ENCODE results near the gene CCPG1.
"Not testable (repeated sequence)": the region's sequence is repeated elsewhere in the genome, so short reads cannot be mapped to it uniquely, and the experiment has no call there.

CCPG1 gene

DNA sequence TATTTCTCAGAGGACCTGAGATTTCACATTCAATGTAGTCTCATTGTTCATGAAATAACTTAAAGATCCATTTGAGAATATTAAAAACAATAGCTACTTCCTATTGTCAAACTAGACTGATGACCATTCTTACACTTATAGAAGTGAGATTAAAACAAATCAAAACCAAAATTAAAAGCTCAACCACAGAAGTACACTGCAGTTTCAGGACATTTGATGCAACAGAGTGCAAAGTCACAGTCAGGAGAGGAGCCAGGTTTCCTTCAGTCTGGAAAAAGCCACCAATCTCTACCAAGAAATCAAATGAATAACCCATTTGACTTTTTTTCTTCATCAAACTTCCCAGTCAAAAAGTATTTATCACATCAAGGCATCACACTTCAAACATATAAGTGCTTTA lies 5.5 kb downstream of the CCPG1 start:
- no peak for TF ChIP-seq ZFP3 (CRISPR knock-in tag; IDR thresholded peaks at IDR 0.05)
- TF ChIP-seq, protein P1, sequence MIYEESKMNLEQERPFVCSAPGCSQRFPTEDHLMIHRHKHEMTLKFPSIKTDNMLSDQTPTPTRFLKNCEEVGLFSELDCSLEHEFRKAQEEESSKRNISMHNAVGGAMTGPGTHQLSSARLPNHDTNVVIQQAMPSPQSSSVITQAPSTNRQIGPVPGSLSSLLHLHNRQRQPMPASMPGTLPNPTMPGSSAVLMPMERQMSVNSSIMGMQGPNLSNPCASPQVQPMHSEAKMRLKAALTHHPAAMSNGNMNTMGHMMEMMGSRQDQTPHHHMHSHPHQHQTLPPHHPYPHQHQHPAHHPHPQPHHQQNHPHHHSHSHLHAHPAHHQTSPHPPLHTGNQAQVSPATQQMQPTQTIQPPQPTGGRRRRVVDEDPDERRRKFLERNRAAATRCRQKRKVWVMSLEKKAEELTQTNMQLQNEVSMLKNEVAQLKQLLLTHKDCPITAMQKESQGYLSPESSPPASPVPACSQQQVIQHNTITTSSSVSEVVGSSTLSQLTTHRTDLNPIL (CRISPR knock-in tag; IDR thresholded peaks at IDR 0.05; ENCODE audit: low read depth) = no peak
- ATAC-seq = no peak

- ATAC-seq = no peak
- TF ChIP-seq, protein P2, sequence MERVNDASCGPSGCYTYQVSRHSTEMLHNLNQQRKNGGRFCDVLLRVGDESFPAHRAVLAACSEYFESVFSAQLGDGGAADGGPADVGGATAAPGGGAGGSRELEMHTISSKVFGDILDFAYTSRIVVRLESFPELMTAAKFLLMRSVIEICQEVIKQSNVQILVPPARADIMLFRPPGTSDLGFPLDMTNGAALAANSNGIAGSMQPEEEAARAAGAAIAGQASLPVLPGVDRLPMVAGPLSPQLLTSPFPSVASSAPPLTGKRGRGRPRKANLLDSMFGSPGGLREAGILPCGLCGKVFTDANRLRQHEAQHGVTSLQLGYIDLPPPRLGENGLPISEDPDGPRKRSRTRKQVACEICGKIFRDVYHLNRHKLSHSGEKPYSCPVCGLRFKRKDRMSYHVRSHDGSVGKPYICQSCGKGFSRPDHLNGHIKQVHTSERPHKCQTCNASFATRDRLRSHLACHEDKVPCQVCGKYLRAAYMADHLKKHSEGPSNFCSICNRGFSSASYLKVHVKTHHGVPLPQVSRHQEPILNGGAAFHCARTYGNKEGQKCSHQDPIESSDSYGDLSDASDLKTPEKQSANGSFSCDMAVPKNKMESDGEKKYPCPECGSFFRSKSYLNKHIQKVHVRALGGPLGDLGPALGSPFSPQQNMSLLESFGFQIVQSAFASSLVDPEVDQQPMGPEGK (CRISPR knock-in tag; IDR thresholded peaks at IDR 0.05; ENCODE audit: borderline replicate concordance) = no peak
- TF ChIP-seq ISL1 (CRISPR knock-in tag; IDR thresholded peaks at IDR 0.05) (no peak), ZFP30 (CRISPR knock-in tag; IDR thresholded peaks at IDR 0.05) (no peak), ZC3H10 (CRISPR knock-in tag; IDR thresholded peaks at IDR 0.05) (no peak), ARNTL (CRISPR knock-in tag; IDR thresholded peaks at IDR 0.05; ENCODE audit: borderline replicate concordance, low read depth) (no peak), ZNF8 (CRISPR knock-in tag; IDR thresholded peaks at IDR 0.05) (no peak)
Observed at GRCh38 chr15:55401786-55402246, 6.3 kb downstream of the CCPG1 start.

- not testable (repeated sequence) for ATAC-seq
Observed at GRCh38 chr15:55400050-55400449, 8.1 kb downstream of the CCPG1 start.

DNA sequence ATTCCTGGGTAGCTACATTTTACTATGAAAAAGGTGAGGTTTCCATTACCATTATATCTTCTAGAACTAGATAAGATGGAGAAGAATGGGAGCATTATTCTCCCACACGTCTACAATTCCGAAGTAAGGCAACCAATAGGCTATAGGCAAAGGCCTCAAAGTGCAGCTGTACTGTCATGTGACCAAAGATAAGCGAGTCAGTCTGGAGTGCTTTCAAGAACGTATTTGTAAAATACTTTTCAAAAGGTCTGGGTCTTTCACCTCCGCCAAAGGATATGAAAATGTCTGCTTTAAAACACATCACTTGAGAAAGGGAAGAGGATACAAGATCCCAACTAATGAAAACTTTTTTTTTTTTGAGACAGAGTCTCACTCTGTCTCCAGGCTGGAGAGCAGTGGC lies 9.9 kb downstream of the CCPG1 start:
- ATAC-seq = no peak
- TF ChIP-seq TCF4 (CRISPR knock-in tag; IDR thresholded peaks at IDR 0.05; ENCODE audit: borderline replicate concordance) (no peak), ZFP30 (CRISPR knock-in tag; IDR thresholded peaks at IDR 0.05) (no peak), OSR1 (CRISPR knock-in tag; IDR thresholded peaks at IDR 0.05) (no peak), ZNF8 (CRISPR knock-in tag; IDR thresholded peaks at IDR 0.05) (no peak), ESRRG (CRISPR knock-in tag; IDR thresholded peaks at IDR 0.05) (no peak), TSHZ2 (CRISPR knock-in tag; IDR thresholded peaks at IDR 0.05) (no peak), PPARA (CRISPR knock-in tag; IDR thresholded peaks at IDR 0.05; ENCODE audit: borderline replicate concordance) (no peak), ZNF565 (CRISPR knock-in tag; conservative IDR thresholded peaks at IDR 0.05; ENCODE audit: low read depth) (no peak)
- TF ChIP-seq, protein P2 (CRISPR knock-in tag; IDR thresholded peaks at IDR 0.05; ENCODE audit: borderline replicate concordance) = no peak

- TF ChIP-seq ARNTL (CRISPR knock-in tag; IDR thresholded peaks at IDR 0.05; ENCODE audit: borderline replicate concordance, low read depth) (no peak), TOX (CRISPR knock-in tag; IDR thresholded peaks at IDR 0.05; ENCODE audit: borderline replicate concordance) (no peak), PPARA (CRISPR knock-in tag; IDR thresholded peaks at IDR 0.05; ENCODE audit: borderline replicate concordance) (no peak), ZFP30 (CRISPR knock-in tag; IDR thresholded peaks at IDR 0.05) (no peak), ZNF70 (CRISPR knock-in tag; IDR thresholded peaks at IDR 0.05) (no peak), ZNF8 (CRISPR knock-in tag; IDR thresholded peaks at IDR 0.05) (no peak), SNAI2 (CRISPR knock-in tag; IDR thresholded peaks at IDR 0.05) (no peak), TSHZ2 (CRISPR knock-in tag; IDR thresholded peaks at IDR 0.05) (no peak), ZFP3 (CRISPR knock-in tag; IDR thresholded peaks at IDR 0.05) (no peak), RARB (CRISPR knock-in tag; IDR thresholded peaks at IDR 0.05) (no peak), OSR1 (CRISPR knock-in tag; IDR thresholded peaks at IDR 0.05) (no peak)
- TF ChIP-seq, protein P3, sequence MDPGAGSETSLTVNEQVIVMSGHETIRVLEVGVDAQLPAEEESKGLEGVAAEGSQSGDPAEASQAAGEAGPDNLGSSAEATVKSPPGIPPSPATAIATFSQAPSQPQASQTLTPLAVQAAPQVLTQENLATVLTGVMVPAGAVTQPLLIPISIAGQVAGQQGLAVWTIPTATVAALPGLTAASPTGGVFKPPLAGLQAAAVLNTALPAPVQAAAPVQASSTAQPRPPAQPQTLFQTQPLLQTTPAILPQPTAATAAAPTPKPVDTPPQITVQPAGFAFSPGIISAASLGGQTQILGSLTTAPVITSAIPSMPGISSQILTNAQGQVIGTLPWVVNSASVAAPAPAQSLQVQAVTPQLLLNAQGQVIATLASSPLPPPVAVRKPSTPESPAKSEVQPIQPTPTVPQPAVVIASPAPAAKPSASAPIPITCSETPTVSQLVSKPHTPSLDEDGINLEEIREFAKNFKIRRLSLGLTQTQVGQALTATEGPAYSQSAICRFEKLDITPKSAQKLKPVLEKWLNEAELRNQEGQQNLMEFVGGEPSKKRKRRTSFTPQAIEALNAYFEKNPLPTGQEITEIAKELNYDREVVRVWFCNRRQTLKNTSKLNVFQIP (CRISPR knock-in tag; IDR thresholded peaks at IDR 0.05; ENCODE audit: borderline replicate concordance, low read depth) = no peak
- TF ChIP-seq, protein P1 (CRISPR knock-in tag; IDR thresholded peaks at IDR 0.05; ENCODE audit: low read depth) = no peak
- ATAC-seq = no peak
Observed at GRCh38 chr15:55394694-55395093, 13.5 kb downstream of the CCPG1 start.
